Kidney (tissue), 14 donors: ENCODE measurements around the gene IPO11. TPM values are rescaled to one million over a fixed set of nuclear protein-coding genes. Genes with fewer than 3 reads are reported as not detected.

ENCODE experiments used
- DNase-seq, 5 donors: peaks; one replicate each; pipeline ENCODE4 v3.0.0-alpha.2; 2013 to 2020
- FAIRE-seq: peaks from 2 replicates; lab custom pipeline; 2012; peaks lifted over from hg19 to GRCh38; lab: Jason Lieb, UNC
- H3K27ac ChIP-seq, 2 donors: one replicate each; pipeline ENCODE4 v1.7.0; 2013; ENCODE audit warnings: low read depth in 2 of 2, low read length in 2 of 2, inconsistent platforms in 1 of 2
- H3K27me3 ChIP-seq: one replicate; pipeline ENCODE4 v1.7.1; 2013; ENCODE audit warnings: low read length, inconsistent platforms; ENCODE audit not compliant: control insufficient read depth, insufficient read depth
- H3K36me3 ChIP-seq, 3 donors: one replicate each; pipeline versions ENCODE4 v1.7.0 to v1.7.1; 2013; ENCODE audit warnings: low read length in 3 of 3, control low read depth in 1 of 3, inconsistent platforms in 1 of 3; ENCODE audit not compliant: insufficient read depth in 3 of 3, control insufficient read depth in 2 of 3
- H3K4me1 ChIP-seq, 3 donors: one replicate each; pipeline versions ENCODE4 v1.7.0 to v1.7.1; 2013; ENCODE audit warnings: low read length in 3 of 3, inconsistent platforms in 1 of 3, low read depth in 1 of 3; ENCODE audit not compliant: control insufficient read depth in 2 of 3, insufficient read depth in 2 of 3
- H3K4me3 ChIP-seq, 3 donors: one replicate each; pipeline versions ENCODE4 v1.7.0 to v1.8.1; 2013; ENCODE audit warnings: low read length in 3 of 3, control low read depth in 1 of 3, inconsistent platforms in 1 of 3
- H3K9ac ChIP-seq, 3 donors: one replicate each; pipeline versions ENCODE4 v1.7.0 to v1.7.1; 2013; ENCODE audit warnings: low read length in 3 of 3, control low read depth in 1 of 3, inconsistent platforms in 1 of 3
- H3K9me3 ChIP-seq, 3 donors: one replicate each; pipeline versions ENCODE4 v1.7.0 to v1.7.1; 2013; ENCODE audit warnings: low read length in 3 of 3, control low read depth in 1 of 3, inconsistent platforms in 1 of 3; ENCODE audit not compliant: control insufficient read depth in 2 of 3, insufficient read depth in 1 of 3
- CTCF ChIP-seq: IDR thresholded peaks from 3 replicates; pipeline ENCODE4 v1.5.1; 2012; ENCODE audit warnings: mild to moderate bottlenecking, moderate library complexity, borderline replicate concordance; ENCODE audit not compliant: insufficient read depth; ENCODE audit errors: extremely low read depth
- intact Hi-C: fragments of 100-400 bp; cut with DNase I; formaldehyde crosslinking; loops from one replicate; pipeline ENCODE4 v1.11.1; 2022
- polyA plus RNA-seq: library from polyadenylated mRNA; stranded (reverse); fragments of 350-450 nt; fragmentation: Illumina TruSeq; extraction: RNeasy Lipid Tissue Mini Kit (QIAGEN cat#74804); gene quantifications from one replicate; pipeline ENCODE4 v1.2.3, GENCODE V29; 2014; ENCODE audit warnings: low read depth, low replicate concordance; ENCODE audit not compliant: insufficient read depth
- total RNA-seq: library from RNA; stranded (reverse); fragmentation: NEBNext Ultra II Directional; extraction: Animal tissue kit (Norgen Biotek cat#: 25700); gene quantifications from one replicate; pipeline ENCODE4 v1.2.1, GENCODE V29; 2021
- donor health status: control.
- donor health status: control.
- donor health status: control.
- donor health status: control.
- donor health status: control.
- donor health status: DM: yes; HTN: yes; CAD: no.
- donor health status: Normal renal cell carcinoma (clear cell type).

IPO11 gene
- total and polyA plus RNA-seq, 2 donors from 2014 or later = 18.5 to 36.1 TPM

DNA sequence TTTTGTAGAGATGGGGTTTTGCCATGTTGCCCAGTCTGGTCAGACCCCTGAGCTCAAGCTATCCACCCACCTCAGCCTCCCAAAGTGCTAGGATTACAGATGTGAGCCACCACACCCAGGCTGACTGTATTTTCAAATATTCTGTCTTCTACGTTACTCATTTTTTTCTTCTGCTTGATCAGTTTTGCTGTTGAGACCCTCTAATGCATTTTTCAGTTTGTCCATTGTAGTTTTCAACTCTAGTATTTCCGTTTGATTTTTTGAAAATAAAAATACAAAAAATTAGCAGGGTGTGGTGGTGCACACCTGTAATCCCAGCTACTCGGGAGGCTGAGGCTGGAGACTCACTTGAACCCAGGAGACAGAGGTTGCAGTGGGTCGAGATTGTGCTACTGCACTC, 155.6 kb downstream of the IPO11 start:
- intact Hi-C loops = no loop called here
- no peak overlapping the region for H3K27ac ChIP-seq
- no peak for TF ChIP-seq CTCF
- no peaks in the 10 kb centered on the region for H3K4me1 ChIP-seq
- no peaks in the 10 kb centered on the region for H3K9me3 ChIP-seq
- no peaks in the 10 kb centered on the region for H3K27me3 ChIP-seq
- FAIRE-seq (no peak), DNase-seq (no peak)
- no peaks in the 10 kb centered on the region for H3K36me3 ChIP-seq
- no peak overlapping the region for H3K4me3 ChIP-seq
- no peak overlapping the region for H3K9ac ChIP-seq

DNA sequence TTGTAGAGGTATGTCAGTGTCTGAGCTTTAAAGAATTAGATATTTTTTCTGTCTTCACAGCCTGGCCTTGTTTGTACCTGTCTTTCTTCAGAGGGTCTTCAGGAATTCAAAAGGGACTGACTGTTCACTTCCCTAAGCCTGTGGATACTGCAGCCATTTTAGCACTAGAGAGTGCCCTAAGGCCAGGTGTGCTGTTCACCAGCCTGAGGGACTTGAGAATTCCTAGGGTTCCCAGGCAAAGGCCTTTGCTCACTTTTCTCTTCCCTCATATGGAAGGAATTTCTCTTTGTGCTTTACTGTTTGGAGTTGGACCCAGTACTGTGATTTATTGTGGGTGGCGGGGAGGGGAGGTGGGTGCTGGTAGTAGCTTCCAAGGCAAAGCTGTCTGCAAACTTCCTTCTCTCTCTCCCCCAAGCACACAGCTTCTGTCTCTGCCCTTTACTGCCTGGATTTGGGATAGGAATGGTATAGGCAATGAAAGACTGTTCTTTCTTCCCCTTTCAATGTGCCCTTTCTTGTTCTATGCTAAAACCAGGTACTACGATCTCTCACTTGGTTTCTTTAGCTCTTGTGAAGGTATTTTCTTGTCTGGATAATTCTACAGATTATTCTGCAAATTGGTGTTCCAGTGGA, 156.4 kb downstream of the IPO11 start:
- FAIRE-seq (no peak), DNase-seq (no peak)
- H3K9ac ChIP-seq = no peak overlapping the region
- intact Hi-C loops = no loop called here
- no peak overlapping the region for H3K27ac ChIP-seq
- no peak for TF ChIP-seq CTCF
- H3K4me3 ChIP-seq = no peak overlapping the region
- H3K4me1 ChIP-seq = no peaks in the 10 kb centered on the region
- no peaks in the 10 kb centered on the region for H3K27me3 ChIP-seq
- no peaks in the 10 kb centered on the region for H3K9me3 ChIP-seq
- H3K36me3 ChIP-seq = no peaks in the 10 kb centered on the region

GRCh38 chr5:62569470-62569869, 156.9 kb downstream of the IPO11 start:
- DNase-seq (no peak), FAIRE-seq (no peak)
- Histone ChIP-seq H3K27me3 (no peaks in the 10 kb centered on the region), H3K4me3 (no peak overlapping the region), H3K9ac (no peak overlapping the region), H3K36me3 (no peaks in the 10 kb centered on the region), H3K4me1 (no peaks in the 10 kb centered on the region), H3K9me3 (no peaks in the 10 kb centered on the region), H3K27ac (no peak overlapping the region)
- TF ChIP-seq CTCF = no peak
- intact Hi-C loops = no loop called here

DNA sequence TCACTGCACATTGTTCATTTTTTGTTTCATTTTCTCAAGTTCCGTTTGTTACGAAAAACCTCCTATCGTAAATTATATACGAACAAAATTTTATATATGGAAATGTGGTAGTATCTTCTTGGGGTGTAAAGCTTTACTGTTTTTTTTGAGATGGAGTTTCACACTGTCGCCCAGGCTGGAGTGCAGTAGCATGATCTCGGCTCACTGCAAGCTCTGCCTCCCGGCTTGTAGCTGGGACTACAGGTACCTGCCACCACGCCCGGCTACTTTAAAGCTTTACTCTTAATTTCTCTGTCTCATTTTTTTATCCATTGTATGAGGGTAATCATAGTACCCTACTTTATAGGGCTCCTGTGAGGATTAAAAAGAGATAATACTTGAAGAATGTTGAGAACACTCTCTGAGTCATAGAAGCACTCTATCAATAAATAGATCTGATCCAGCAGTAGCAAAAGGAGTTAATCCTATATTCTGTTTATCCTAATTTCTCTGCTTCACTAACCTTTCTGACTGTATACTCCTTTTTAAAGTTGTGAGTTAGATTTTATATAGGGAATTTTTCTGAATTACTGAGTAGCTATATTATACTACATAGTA, 160.5 kb downstream of the IPO11 start:
- Histone ChIP-seq H3K4me1 (no peaks in the 10 kb centered on the region), H3K4me3 (no peak overlapping the region), H3K9me3 (no peaks in the 10 kb centered on the region), H3K9ac (no peak overlapping the region), H3K27me3 (no peaks in the 10 kb centered on the region), H3K36me3 (no peaks in the 10 kb centered on the region), H3K27ac (no peak overlapping the region)
- DNase-seq (no peak), FAIRE-seq (no peak)
- intact Hi-C loops = no loop called here
- TF ChIP-seq CTCF = no peak
